Lower leg skin (tissue), 4 donors: ENCODE measurements around the gene NUAK2. TPM values are rescaled to one million over a fixed set of nuclear protein-coding genes. Genes with fewer than 3 reads are reported as not detected.

ENCODE experiments used
- DNase-seq, 2 donors: peaks; one replicate each; pipeline ENCODE4 v3.0.0-alpha.2; 2019; ENCODE audit warnings: low spot score in 2 of 2
- H3K4me3 ChIP-seq: fragments of 200-600 bp; sonication (generic); 2 replicates; pipeline ENCODE4 v1.5.1; 2017; ENCODE audit warnings: mild to moderate bottlenecking, low read depth; ENCODE audit not compliant: poor library complexity, severe bottlenecking
- POLR2A ChIP-seq, 2 donors: fragments of 450-650 bp; IDR thresholded peaks; one replicate each; pipeline ENCODE4 v1.6.1; 2016 to 2017; ENCODE audit warnings: antibody characterized with exemption in 2 of 2, mild to moderate bottlenecking in 1 of 2, moderate library complexity in 1 of 2
- WGBS, 2 donors: methylation state at CpG; one replicate each; pipeline ENCODE4 v1.1.5; 2018; 5-methylcytosine and 5-hydroxymethylcytosine counted together
- intact Hi-C: fragments of 100-400 bp; cut with DNase I; formaldehyde crosslinking; loops from one replicate; pipeline ENCODE4 v1.15.0; 2023; ENCODE audit warnings: low total_unique reads
- total RNA-seq, 4 donors: library from RNA; depleted of rRNA; stranded (reverse); fragments of >200 nt; gene quantifications; one replicate each; pipeline ENCODE4 v1.1.0, GENCODE V29; 2016
- TF ChIP-seq, protein P1 (sequence below), 3 donors: fragments of 450-650 bp; IDR thresholded peaks; one replicate each; pipeline ENCODE4 v1.5.1; 2016; ENCODE audit warnings: antibody characterized with exemption in 3 of 3, mild to moderate bottlenecking in 3 of 3, moderate library complexity in 2 of 3

NUAK2 gene
- total RNA-seq, 4 donors from 2014 or later = 31.9 to 39.2 (median 32.3) TPM

GRCh38 chr1:205269711-205270110 lies 51.8 kb downstream of the NUAK2 start:
- no peak for DNase-seq
- WGBS, 2 donors = 95 to 96% methylated on average over 7 to 8 of the region's 8 CpGs
- H3K4me3 ChIP-seq = no peak overlapping the region
- intact Hi-C loops = no loop called here
- TF ChIP-seq, protein P1, sequence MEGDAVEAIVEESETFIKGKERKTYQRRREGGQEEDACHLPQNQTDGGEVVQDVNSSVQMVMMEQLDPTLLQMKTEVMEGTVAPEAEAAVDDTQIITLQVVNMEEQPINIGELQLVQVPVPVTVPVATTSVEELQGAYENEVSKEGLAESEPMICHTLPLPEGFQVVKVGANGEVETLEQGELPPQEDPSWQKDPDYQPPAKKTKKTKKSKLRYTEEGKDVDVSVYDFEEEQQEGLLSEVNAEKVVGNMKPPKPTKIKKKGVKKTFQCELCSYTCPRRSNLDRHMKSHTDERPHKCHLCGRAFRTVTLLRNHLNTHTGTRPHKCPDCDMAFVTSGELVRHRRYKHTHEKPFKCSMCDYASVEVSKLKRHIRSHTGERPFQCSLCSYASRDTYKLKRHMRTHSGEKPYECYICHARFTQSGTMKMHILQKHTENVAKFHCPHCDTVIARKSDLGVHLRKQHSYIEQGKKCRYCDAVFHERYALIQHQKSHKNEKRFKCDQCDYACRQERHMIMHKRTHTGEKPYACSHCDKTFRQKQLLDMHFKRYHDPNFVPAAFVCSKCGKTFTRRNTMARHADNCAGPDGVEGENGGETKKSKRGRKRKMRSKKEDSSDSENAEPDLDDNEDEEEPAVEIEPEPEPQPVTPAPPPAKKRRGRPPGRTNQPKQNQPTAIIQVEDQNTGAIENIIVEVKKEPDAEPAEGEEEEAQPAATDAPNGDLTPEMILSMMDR (IDR thresholded peaks at IDR 0.05) = no peak

GRCh38 chr1:205268846-205269680 lies 52.5 kb downstream of the NUAK2 start:
- DNase-seq = no peak
- no peak overlapping the region for H3K4me3 ChIP-seq
- no peak for TF ChIP-seq POLR2A (IDR thresholded peaks at IDR 0.05)
- TF ChIP-seq, protein P1 (IDR thresholded peaks at IDR 0.05) = no peak
- 94 to 95% methylated on average over 44 of the region's 48 CpGs for whole genome bisulfite sequencing, 2 donors
- intact Hi-C loops = no loop called here

- H3K4me3 ChIP-seq = no peak overlapping the region
- 71 to 82% methylated on average over 8 of the region's 8 CpGs for WGBS, 2 donors
- DNase-seq = no peak
- no peak for TF ChIP-seq POLR2A (IDR thresholded peaks at IDR 0.05)
- TF ChIP-seq, protein P1 (IDR thresholded peaks at IDR 0.05) = no peak
- intact Hi-C loops = no loop called here
These were observed 54.1 kb downstream of the NUAK2 start for GRCh38 chr1:205267306-205267902.

GRCh38 chr1:205266611-205267305 lies 54.8 kb downstream of the NUAK2 start:
- no peak for TF ChIP-seq POLR2A (IDR thresholded peaks at IDR 0.05)
- TF ChIP-seq, protein P1 (IDR thresholded peaks at IDR 0.05) = no peak
- intact Hi-C loops = no loop called here
- DNase-seq = no peak
- WGBS, 2 donors = 47 to 54% methylated on average over 10 of the region's 10 CpGs
- no peak overlapping the region for H3K4me3 ChIP-seq

GRCh38 chr1:205263580-205264190 lies 57.9 kb downstream of the NUAK2 start:
- 71 to 77% methylated on average over 2 of the region's 2 CpGs for WGBS, 2 donors
- TF ChIP-seq, protein P1 (IDR thresholded peaks at IDR 0.05) = no peak
- no peak for TF ChIP-seq POLR2A (IDR thresholded peaks at IDR 0.05)
- no peak for DNase-seq
- intact Hi-C loops = no loop called here
- no peak overlapping the region for H3K4me3 ChIP-seq
